HEK293 (cell line): ENCODE data around the gene LBHD2.

ENCODE experiments used
- BCL11A ChIP-seq: fragments of 450-650 bp; formaldehyde crosslinking; IDR thresholded peaks from 2 replicates; pipeline ENCODE4 v1.5.1; 2016; ENCODE audit warnings: low read depth, missing biosample characterization, missing genetic modification characterization
- CTCF ChIP-seq: fragments of 450-650 bp; formaldehyde crosslinking; IDR thresholded peaks from 2 replicates; pipeline ENCODE4 v1.5.1; 2016; ENCODE audit warnings: missing biosample characterization, missing genetic modification characterization
- GLIS1 ChIP-seq: fragments of 450-650 bp; formaldehyde crosslinking; IDR thresholded peaks from 2 replicates; pipeline ENCODE4 v1.5.1; 2016; ENCODE audit warnings: missing biosample characterization, missing genetic modification characterization
- PATZ1 ChIP-seq: fragments of 450-650 bp; formaldehyde crosslinking; IDR thresholded peaks from 2 replicates; pipeline ENCODE4 v1.5.1; 2016; ENCODE audit warnings: missing biosample characterization, missing genetic modification characterization
- PRDM2 ChIP-seq: fragments of 450-650 bp; formaldehyde crosslinking; IDR thresholded peaks from 2 replicates; pipeline ENCODE4 v1.5.1; 2016; ENCODE audit warnings: missing biosample characterization, missing genetic modification characterization, borderline replicate concordance
- PRDM4 ChIP-seq: fragments of 450-650 bp; formaldehyde crosslinking; IDR thresholded peaks from 2 replicates; pipeline ENCODE4 v1.5.1; 2017; ENCODE audit warnings: missing biosample characterization, missing genetic modification characterization
- REPIN1 ChIP-seq: fragments of 450-650 bp; formaldehyde crosslinking; IDR thresholded peaks from 2 replicates; pipeline ENCODE4 v1.5.1; 2017; ENCODE audit warnings: missing biosample characterization, missing genetic modification characterization, low read depth
- SALL2 ChIP-seq: fragments of 450-650 bp; formaldehyde crosslinking; IDR thresholded peaks from 2 replicates; pipeline ENCODE4 v1.5.0; 2017; ENCODE audit warnings: missing biosample characterization, mild to moderate bottlenecking, missing genetic modification characterization, borderline replicate concordance
- SCRT2 ChIP-seq: fragments of 450-650 bp; formaldehyde crosslinking; IDR thresholded peaks from 2 replicates; pipeline ENCODE4 v1.5.1; 2016; ENCODE audit warnings: missing biosample characterization, missing genetic modification characterization
- SP7 ChIP-seq: fragments of 450-650 bp; formaldehyde crosslinking; IDR thresholded peaks from 2 replicates; pipeline ENCODE4 v1.5.1; 2016; ENCODE audit warnings: missing biosample characterization, missing genetic modification characterization
- WT1 ChIP-seq: fragments of 450-650 bp; formaldehyde crosslinking; IDR thresholded peaks from 2 replicates; pipeline ENCODE4 v1.5.1; 2016; ENCODE audit warnings: missing biosample characterization, missing genetic modification characterization
- ZBTB1 ChIP-seq: fragments of 450-650 bp; formaldehyde crosslinking; IDR thresholded peaks from 2 replicates; pipeline ENCODE4 v1.5.1; 2016; ENCODE audit warnings: missing biosample characterization, missing genetic modification characterization
- ZNF121 ChIP-seq: fragments of 450-650 bp; formaldehyde crosslinking; IDR thresholded peaks from 2 replicates; pipeline ENCODE4 v1.5.1; 2016; ENCODE audit warnings: missing biosample characterization, missing genetic modification characterization
- ZNF214 ChIP-seq: fragments of 450-650 bp; formaldehyde crosslinking; IDR thresholded peaks from 2 replicates; pipeline ENCODE4 v1.5.1; 2017; ENCODE audit warnings: missing biosample characterization, mild to moderate bottlenecking, missing genetic modification characterization, borderline replicate concordance
- ZNF248 ChIP-seq: fragments of 450-650 bp; formaldehyde crosslinking; IDR thresholded peaks from 2 replicates; pipeline ENCODE4 v1.5.1; 2017; ENCODE audit warnings: missing biosample characterization, missing genetic modification characterization
- ZNF514 ChIP-seq: fragments of 450-650 bp; formaldehyde crosslinking; IDR thresholded peaks from 2 replicates; pipeline ENCODE4 v1.5.1; 2016; ENCODE audit warnings: missing biosample characterization, missing genetic modification characterization
- ZNF561 ChIP-seq: fragments of 450-650 bp; IDR thresholded peaks from 2 replicates; pipeline ENCODE4 v1.5.1; 2018; ENCODE audit warnings: missing biosample characterization, missing genetic modification characterization, borderline replicate concordance
- ZNF624 ChIP-seq: fragments of 450-650 bp; formaldehyde crosslinking; IDR thresholded peaks from 2 replicates; pipeline ENCODE4 v1.5.1; 2017; ENCODE audit warnings: missing biosample characterization, missing genetic modification characterization
- ZNF654 ChIP-seq: fragments of 450-650 bp; formaldehyde crosslinking; IDR thresholded peaks from 2 replicates; pipeline ENCODE4 v1.5.1; 2016; ENCODE audit warnings: low read depth, missing biosample characterization, missing genetic modification characterization
- ZNF768 ChIP-seq: fragments of 450-650 bp; formaldehyde crosslinking; IDR thresholded peaks from 2 replicates; pipeline ENCODE4 v1.5.1; 2018; ENCODE audit warnings: missing biosample characterization, mild to moderate bottlenecking, missing genetic modification characterization
- ZXDB ChIP-seq: fragments of 450-650 bp; formaldehyde crosslinking; IDR thresholded peaks from 2 replicates; pipeline ENCODE4 v1.5.1; 2016; ENCODE audit warnings: missing biosample characterization, missing genetic modification characterization
- TF ChIP-seq, protein P1 (sequence below): fragments of 450-650 bp; formaldehyde crosslinking; IDR thresholded peaks from 2 replicates; pipeline ENCODE4 v1.5.1; 2017; ENCODE audit warnings: missing biosample characterization, missing genetic modification characterization

LBHD2 gene

DNA sequence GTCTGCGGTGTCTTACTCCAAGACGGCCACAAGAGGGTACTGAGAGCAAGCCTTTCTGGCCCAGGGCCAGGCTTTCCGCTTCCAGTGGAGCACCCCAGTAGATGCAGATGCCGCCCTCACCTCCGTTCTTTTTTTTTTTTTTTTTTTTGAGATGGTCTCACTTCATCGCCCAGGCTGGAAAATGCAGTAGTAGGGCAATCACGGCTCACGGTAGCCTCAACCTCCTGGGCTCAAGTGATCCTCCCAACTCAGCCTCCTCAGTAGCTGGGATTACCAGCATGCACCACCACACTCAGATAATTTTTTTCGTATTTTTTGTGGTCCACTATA lies 5.6 kb upstream of the LBHD2 start (continued):
- TF ChIP-seq PRDM2 (tag by site-specific recombination): no peak
- no peak for TF ChIP-seq ZNF214 (tag by site-specific recombination)
- no peak for TF ChIP-seq SALL2 (tag by site-specific recombination)
- no peak for TF ChIP-seq ZNF121 (tag by site-specific recombination)
- TF ChIP-seq GLIS1 (tag by site-specific recombination): peak; percentile 7; the same call in 1 of the 2 replicates
- TF ChIP-seq PRDM4 (tag by site-specific recombination): no peak
- peak; percentile 80 for TF ChIP-seq CTCF (tag by site-specific recombination)
- TF ChIP-seq SP7: peak; percentile 42; the same call in 1 of the 2 replicates
- TF ChIP-seq ZNF624: no peak
- no peak for TF ChIP-seq ZBTB1 (tag by site-specific recombination)
- TF ChIP-seq ZXDB: no peak
- no peak for TF ChIP-seq BCL11A (tag by site-specific recombination)
- peak; percentile 31; the same call in 1 of the 2 replicates for TF ChIP-seq PATZ1 (tag by site-specific recombination)
- no peak for TF ChIP-seq ZNF768 (tag by site-specific recombination)
- TF ChIP-seq ZNF514 (tag by site-specific recombination): no peak
- TF ChIP-seq REPIN1 (tag by site-specific recombination): no peak
- TF ChIP-seq WT1 (tag by site-specific recombination): 0 out of 2 replicates have a peak, but pooled peaks have one; percentile 28
- no peak for TF ChIP-seq SCRT2 (tag by site-specific recombination)
- no peak for TF ChIP-seq ZNF561 (tag by site-specific recombination)
- TF ChIP-seq, protein P1, sequence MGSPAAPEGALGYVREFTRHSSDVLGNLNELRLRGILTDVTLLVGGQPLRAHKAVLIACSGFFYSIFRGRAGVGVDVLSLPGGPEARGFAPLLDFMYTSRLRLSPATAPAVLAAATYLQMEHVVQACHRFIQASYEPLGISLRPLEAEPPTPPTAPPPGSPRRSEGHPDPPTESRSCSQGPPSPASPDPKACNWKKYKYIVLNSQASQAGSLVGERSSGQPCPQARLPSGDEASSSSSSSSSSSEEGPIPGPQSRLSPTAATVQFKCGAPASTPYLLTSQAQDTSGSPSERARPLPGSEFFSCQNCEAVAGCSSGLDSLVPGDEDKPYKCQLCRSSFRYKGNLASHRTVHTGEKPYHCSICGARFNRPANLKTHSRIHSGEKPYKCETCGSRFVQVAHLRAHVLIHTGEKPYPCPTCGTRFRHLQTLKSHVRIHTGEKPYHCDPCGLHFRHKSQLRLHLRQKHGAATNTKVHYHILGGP (tag by site-specific recombination): no peak
- TF ChIP-seq ZNF248 (tag by site-specific recombination): no peak
- TF ChIP-seq ZNF654: peak; percentile 81
